Stimulated activated CD8-positive, alpha-beta memory T cell treated with anti-CD3 and anti-CD28 coated beads, Interleukin-2, amount 100 ng/mL, for 48 hours (primary cell): Measurements from ENCODE around the gene GADL1.

Experiments
- DNase-seq, 2 donors: peaks; one replicate each; pipeline ENCODE4 v3.0.0-alpha.2; 2020; ENCODE audit warnings: low read depth in 2 of 2

Gene GADL1

GRCh38 chr3:30894521-30895251 is at the start of gene GADL1:
TSS of gene GADL1 (minus strand) at chr3:30894661. CDS start at chr3:30894614, 47 bp downstream.
- peak; percentile 1 to 10 for DNase-seq

DNA sequence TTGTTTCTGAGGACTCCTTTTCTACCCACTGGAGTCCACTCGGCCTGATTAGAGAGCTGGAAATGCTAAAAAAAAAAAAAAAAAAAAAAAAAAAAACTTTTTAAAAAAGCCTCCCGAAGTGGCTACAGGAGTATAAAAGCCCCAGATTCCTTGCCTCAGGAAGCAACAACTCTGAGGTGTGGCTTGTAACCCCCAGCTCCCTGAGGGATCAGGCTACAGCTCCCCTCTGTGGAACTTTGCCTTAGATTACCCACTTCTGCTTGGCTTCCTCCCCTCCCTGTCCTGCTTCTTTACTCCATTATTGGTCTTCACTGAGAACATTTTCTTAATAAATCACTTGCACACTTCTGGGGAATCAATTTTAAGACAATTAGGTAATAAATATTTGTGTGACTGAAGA is 49.7 kb upstream of the GADL1 start:
- DNase-seq: no peak

DNA sequence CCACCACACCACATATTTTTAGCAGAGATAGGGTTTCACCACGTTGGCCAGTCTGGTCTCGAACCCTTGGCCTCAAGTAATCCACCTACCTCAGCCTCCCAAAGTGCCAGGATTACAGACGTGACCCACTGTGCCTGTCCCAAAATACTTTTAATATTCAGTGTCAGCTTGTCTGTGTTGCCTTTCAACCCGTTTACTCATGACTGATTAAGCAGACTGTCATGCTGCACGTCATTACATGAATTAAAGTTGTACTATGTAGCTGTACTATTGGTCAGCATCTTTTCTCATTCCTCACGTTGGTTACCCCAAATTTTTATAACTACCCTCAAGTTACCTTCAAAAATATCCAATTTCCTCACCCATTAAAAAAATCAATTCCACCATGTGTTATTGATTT is 48.7 kb upstream of the GADL1 start:
- no peak for DNase-seq

- DNase-seq: no peak
Observed at GRCh38 chr3:30941342-30941741, 46.9 kb upstream of the GADL1 start.

GRCh38 chr3:30940740-30941139 is 46.3 kb upstream of the GADL1 start:
- DNase-seq: no peak

DNA sequence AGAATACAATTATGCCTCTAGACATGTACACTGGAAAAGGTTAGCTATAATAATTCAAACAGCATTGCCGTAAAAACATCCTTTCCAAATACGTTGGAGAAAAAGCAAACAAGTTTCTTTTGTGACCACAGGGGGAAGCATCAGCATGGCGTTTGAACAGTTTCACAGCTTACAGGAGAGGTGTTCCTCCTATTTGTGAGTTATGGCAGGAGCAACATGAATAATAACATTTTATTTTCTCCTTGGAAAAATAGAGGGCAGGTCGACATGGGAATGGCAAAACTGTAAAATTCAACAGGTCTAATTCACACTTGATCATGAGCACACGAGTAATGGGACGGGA is 39.7 kb upstream of the GADL1 start:
- no peak for DNase-seq

DNA sequence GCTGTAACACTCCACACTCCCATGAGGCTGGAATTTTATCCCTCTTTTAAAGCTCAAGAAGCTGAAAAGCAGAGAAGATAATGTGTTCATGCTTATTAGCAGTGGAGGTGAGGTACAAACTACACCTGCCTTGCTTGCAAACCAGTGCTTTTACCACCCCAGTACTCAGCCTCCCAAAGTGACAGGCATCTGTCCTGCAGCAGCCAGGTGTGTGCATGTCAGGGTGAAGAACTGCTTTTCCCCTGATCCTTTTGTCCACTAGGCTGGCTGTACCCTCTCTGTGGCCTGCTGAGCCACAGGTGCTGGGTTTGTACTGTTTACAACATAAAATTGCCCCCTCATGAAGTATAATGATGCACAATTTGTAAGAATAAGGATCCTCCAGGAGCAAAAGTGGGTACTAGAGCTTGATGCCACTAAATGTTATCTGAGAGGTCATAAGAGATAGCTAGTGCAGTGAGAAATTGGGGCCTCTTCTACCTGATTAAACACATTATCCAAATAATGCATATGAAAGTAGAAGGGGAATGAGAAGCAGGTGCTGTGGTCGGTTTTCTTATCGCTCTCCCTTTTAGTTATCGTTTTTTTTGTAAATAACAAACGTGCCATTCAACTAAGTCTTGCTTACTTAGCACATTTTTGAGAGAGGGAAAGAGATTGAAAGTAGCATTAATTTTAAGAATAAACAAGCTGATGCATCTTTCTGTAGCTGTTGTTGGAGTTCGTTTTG is 39.2 kb upstream of the GADL1 start:
- DNase-seq: no peak

DNA sequence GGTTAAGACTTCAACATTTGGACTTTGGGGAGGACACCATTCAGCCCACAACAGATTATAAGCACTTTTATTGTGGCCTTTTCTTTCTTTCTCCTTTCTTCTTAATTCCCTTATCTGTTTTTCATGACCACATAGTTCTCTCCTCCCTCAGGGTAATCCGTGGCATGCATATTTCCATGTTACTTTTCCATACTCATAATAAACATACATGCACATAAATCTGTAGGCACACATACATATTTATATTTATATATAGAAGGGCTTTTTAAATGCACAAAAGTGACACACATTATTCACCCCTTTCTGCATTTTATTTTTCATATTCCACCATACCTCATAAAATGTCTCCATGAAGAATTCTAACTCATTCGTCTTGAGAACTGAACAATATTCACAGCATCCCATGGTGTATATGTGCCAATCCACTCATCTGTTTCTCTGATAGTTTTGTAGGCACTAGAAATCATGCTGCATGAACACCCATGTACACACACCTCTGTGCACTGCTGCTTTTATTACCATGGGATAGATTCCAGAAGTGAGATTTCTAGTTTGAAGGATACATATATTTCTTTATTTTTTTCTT is 38.1 kb upstream of the GADL1 start:
- no peak for DNase-seq

DNA sequence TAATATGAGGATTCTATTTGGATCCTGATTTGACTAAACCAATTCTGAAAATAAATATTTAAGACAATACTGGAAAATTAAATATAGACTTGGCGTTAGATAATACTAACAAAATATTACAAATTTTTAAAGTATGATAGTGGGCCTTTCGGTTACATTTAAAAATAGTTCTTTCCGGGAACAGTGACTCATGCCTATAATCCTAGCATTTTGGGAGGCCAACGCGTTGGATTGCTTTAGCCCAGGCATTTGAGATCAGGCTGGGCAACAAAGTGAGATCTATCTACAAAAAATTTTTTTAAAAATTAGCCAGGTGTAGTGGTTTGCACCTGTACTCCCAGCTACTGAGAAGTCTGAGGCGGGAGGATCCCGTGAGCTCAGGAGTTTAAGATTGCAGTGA is 30.3 kb upstream of the GADL1 start:
- no peak for DNase-seq

DNA sequence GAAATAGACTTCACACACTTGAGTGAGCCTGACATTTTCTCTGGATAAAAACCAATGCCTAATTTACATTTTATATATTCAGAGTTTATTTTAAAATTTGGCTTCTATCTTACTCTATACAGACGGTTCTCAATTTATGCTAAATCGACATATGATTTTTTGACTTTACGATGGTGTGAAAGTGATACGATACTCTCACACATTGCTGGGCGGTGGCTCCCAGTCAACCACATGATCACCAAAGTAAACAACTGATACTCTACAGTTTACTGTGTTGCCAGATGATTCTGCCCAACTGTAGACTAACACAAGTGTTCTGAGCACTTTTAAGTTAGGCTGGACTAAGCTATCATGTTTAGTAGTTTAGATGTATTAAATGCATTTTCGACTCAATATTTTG is 25.1 kb upstream of the GADL1 start:
- DNase-seq: no peak

GRCh38 chr3:30918761-30919160 is 24.3 kb upstream of the GADL1 start:
- no peak for DNase-seq

GRCh38 chr3:30915782-30916181 is 21.3 kb upstream of the GADL1 start:
- no peak for DNase-seq

DNA sequence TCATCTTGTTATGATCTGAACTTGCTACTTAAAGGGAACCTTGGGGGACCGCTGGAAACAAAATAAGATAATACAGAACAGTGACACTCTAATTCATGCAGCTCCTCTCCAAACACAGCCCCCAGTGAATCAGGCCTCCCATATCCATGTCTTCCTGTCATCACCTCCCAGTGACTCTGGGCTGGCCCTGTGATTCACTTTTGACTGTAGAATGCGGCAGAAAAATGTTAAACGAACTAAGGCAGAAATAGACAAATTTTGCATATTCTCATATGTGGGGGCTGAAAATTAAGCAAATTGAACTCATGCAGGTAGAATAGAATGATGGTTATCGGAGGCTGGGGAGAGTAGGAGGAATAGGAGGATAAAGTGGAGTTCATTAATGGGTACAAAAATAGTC is 20.2 kb upstream of the GADL1 start:
- no peak for DNase-seq

DNA sequence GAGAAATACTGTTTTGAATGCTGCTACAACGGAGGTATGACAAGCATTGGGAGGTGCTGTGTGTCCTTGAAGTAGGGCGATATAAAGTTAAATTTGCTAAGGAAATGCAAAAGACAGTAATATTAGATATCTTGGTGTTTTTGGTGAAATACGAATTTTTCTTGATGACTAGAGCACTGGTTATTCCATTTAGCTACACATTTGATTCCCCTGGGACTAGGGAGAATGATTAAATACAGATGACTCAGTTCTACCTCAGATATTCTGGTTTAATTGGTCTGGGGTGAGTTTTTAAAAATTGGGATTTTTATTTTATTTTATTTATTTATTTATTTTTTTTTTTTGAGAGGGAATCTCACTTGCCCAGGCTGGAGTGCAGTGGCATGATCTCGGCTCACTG is 18.7 kb upstream of the GADL1 start:
- no peak for DNase-seq

DNA sequence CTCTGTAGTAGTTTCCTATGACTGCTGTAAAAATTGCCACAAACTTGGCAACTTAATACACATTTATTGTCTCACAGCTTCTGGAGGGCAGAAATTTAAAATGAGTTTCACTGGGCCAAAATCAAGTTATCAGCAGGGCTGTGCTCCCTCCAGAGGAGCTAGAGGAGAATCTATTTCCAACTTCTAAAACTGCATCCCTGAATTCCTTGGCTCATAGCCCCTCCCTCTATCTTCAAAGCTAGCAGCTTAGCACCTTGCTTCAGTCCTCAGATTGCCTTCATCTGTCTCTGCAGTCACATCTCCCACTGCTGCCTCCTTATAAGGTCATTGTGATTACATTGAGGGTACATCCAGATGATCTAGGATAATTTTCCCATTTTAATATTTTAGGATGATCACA is 17.8 kb upstream of the GADL1 start:
- DNase-seq: no peak

DNA sequence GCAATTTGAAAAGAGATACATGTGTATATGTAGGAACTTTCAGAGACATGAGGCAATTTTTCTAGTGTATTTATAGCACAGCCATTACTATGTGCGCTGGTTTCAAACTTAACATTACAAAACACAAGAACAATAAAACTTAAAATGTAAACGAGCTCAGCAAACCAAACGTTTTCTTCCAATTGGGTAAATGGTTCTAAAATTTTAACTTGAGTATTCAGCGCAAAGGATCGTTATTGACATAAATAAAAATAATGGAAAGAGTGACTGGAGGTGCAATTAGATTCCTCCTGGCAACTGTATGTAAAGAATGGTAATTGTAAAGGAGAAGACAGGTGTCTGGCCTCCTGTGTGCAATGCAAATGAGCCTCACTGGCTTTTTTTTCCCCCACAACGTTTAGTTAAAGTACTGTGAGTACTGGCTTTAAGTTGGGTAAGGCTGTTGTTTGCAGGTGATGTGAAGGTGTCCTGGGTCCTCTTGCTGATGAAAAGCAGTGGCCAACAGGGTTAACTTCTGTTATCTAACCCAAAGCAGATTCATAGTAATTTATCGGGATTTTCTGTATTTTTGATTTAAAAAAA is 14.1 kb upstream of the GADL1 start:
- no peak for DNase-seq

- no peak for DNase-seq
Observed at GRCh38 chr3:30904996-30905395, 10.5 kb upstream of the GADL1 start.

GRCh38 chr3:30895329-30895728 is 868 bp upstream of the GADL1 start:
- no peak for DNase-seq

DNA sequence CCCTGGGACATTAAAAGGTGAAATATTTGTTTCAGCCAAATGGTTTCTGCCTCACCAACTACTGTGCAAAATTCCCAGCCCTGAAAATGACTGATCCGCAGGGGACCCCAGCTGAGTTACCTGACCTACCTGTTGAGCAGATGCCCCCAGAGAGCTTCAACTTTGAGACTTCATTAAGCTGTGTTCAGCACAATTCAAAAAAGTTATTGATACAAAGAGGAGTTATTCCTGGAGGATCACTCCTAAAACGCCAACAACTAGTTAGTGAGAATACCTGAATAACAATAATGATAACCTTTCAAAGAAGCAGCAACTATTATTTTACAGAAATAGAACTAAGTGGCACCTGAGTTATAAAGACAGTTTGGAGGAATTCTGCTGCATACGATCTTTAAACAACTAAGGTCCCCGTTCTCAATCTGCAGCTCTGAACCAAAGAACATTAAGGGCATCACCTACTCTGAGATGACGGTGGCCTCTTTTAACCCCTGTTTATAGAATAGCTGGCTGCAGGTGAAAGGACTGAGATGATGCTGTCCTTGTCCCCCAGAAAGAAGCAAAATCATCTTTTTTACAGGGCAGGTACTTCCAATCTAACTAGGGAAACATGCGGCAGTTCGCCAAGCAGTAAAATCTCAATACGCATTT is 659 bp downstream of the GADL1 start:
- no peak for DNase-seq

GRCh38 chr3:30890907-30891306 is 3.6 kb downstream of the GADL1 start:
- DNase-seq: no peak

DNA sequence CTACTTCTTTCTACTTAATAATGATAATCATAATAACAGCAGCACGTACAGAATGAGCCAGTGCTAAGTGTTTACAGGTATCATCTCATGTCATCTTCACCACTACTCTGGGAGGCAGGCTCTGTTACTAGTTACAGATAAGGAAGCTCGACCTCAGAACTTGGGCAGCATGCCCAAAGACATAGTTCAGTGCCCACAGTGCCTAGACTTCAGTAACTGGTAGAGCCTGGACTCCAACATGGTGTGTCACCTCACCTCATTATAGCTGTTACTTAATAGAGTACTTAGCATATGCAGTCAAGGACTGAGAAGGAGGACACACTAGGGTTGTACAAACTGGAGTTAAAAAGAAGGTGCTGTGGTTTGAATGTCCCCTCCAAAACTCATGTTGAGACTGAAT is 7.6 kb downstream of the GADL1 start:
- DNase-seq: no peak

DNA sequence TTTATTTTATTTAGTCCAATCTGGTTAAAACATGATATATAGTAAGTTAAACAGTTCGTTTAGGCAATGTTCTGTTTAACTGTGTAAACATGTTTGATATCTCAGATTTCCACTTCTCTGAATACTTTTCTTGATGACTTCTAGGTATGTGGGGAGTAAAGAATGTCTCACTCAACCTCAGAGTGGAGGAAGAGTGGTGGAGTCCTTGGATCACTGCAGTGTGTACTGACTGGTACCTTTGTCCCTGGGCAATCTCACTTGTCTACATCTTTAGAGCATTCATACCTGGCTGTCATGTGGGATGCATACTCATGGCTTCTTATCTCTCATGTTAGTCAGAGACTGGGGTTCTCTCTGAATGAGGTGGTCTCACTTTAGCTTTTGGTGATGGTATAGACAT is 15.6 kb downstream of the GADL1 start:
- DNase-seq: no peak
